ENCODE measurements around the gene PALLD.

Gene PALLD

DNA sequence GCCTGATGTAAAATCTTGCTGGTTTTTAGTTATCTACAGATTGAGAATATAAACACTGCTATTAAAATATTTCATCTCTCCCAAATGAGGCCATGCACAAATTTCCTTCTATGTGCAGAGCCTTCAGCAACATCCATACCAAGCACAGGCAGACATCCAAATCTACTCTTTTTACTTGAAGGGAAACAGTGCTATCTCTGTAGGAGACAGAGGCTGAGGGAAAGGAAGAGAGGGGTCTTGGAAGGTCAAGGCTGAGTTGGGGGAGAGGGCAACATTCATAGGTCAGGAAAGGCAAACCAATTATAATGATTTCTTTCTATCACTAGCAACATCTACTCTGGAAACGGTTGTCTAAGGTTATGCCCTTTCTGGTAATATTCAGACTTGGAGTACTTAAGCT lies 273.0 kb downstream of the PALLD start:
- FAIRE-seq = no peak

- no peak for FAIRE-seq
These were observed 274.4 kb downstream of the PALLD start for GRCh38 chr4:168771251-168771650.

GRCh38 chr4:168773388-168774195 lies 276.7 kb downstream of the PALLD start:
- FAIRE-seq = no peak

DNA sequence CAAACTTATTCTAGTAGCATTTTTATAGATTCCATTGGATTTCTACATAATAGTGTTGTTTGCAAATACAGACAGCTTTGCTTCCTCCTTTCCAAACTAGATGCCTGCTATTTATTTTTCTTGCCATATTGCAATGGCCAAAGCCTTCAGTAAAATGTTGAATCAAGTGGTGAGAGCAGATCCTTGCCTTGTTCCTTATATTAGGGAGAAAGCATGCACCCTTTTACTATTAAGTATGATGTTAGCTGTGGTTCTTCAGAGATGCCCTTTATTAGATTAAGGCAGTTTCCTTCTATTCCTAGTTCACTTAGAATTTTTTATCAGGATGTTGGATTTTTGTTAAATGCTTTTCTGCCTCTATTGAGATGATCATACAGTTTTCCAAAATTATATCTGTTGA lies 279.5 kb downstream of the PALLD start:
- FAIRE-seq = no peak

- no peak for FAIRE-seq
These were observed 280.6 kb downstream of the PALLD start for GRCh38 chr4:168777277-168777965.

DNA sequence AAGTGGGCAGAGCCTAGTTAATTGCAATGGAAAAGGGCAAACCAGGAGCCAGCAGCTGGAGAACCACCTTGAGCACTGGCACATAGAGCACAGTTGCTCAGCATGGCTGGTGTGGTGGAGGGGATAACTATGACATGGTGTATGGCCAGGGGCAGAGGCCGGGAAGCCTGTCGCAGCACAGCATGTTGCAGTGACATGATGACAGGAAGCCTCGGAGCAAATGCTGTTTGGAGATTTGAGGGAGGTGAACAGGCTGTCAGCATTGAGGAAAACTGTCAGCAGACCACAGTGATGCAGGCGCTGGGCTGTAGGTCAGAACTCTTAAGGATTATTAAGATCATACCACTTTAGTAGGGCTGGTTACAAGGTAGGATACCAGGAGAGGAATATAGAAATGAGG lies 284.5 kb downstream of the PALLD start:
- FAIRE-seq = no peak

DNA sequence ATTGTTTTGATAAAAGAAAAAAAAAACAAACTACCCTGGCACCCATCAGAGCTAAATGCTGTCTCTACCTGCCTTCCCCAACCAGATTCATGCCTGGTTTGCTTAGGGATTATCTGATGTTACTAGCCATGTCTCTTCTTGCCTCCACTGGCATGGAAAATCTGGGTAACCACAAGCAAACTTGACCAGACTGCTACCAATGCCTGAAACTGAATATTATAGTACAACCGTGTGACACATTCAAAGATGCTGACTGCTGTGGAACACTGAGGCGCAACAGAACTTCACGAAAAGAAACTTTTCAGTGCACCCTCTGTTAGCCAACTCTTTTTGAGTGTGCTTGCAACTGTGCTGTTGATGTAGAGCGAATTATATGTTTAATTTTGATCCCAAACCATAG lies 285.1 kb downstream of the PALLD start:
- FAIRE-seq = no peak

DNA sequence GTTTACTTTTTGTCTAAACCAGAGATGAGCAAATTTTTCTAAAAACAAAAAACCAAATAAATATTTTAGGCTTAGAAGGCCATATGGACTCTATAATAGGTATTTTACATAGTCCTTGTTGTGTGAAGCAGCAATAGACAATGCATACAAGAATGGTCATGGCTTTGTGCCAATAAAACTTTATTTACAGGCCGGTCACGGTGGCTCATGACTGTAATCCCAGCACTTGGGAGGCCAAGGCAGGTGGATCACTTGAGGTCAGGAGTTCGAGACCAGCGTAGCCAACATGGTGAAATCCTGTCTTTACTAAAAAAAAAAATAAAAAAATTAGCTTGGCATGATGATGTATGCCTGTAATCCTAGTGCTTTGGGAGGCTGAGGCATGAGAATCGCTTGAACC lies 285.6 kb downstream of the PALLD start:
- no peak for FAIRE-seq

DNA sequence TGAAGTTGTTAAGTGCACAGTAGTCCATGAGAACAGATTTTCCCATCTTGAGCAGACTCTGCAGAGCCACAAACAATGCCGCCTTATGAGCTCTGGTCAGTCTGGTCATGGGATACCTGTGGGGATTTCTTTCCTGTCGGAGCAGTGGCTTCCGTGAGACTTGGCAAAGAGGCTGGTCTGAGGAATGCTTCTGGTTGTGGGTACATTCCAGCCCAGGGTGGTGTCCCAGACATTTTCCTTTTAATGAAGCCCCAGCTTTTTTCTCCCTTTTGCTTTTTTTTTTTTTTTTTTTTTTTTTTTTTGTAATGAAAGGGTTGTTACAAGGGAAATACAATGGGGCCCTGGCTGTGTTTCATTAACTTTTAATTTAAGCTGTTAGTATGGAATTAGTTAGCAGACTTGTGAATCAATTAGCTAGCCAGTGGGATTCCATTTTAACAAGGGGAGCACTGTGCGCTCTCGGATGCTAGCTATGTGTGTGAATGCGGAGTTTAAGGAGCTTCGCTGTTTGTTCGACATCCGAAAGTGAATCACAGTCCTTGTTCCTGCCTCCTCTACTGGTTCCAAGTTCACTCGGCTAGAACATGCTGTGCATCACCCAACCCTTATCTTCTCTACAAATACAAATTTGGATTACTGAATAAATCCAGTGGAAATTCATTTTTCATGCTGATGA lies 288.1 kb downstream of the PALLD start:
- FAIRE-seq = no peak

- FAIRE-seq = no peak
These were observed 290.5 kb downstream of the PALLD start for GRCh38 chr4:168787334-168787733.

- FAIRE-seq = no peak
These were observed 291.1 kb downstream of the PALLD start for GRCh38 chr4:168787801-168788595.

DNA sequence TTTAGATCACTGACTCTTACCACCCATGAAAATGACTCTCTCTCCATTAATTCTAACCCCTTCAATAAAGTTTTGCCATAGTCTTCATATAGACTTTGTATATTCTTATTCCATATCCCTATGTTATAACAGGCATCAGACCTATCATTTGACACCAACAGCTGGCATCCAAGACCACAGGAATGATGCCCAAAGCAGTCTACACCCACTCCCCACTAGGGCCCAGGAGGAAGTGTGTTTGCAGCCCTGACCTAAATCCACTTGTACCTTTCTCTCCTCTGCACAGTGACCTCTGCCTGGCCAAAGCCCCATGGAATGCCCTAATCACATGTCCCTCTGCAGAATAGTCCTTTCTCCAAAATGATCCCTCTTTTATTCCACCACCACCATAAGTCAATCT lies 294.0 kb downstream of the PALLD start:
- FAIRE-seq = no peak

DNA sequence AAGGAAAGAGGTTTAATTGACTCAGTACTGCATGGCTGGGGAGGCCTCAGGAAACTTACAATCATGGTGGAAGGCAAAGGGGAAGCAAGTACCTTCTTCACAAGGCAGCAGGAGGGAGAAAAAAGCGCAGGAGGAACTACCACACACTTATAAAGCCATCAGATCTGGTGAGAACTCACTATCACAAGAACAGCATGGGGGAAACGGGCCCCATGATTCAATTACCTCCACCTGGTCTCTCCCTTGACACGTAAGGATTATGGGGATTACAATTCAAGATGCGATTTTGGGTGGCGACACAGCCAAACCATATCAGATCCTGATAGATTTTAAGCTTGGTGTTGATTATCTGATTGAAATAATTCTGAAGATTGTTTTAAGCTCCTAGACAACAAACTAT lies 294.5 kb downstream of the PALLD start:
- no peak for FAIRE-seq

GRCh38 chr4:168793542-168793941 lies 296.7 kb downstream of the PALLD start:
- no peak for FAIRE-seq

DNA sequence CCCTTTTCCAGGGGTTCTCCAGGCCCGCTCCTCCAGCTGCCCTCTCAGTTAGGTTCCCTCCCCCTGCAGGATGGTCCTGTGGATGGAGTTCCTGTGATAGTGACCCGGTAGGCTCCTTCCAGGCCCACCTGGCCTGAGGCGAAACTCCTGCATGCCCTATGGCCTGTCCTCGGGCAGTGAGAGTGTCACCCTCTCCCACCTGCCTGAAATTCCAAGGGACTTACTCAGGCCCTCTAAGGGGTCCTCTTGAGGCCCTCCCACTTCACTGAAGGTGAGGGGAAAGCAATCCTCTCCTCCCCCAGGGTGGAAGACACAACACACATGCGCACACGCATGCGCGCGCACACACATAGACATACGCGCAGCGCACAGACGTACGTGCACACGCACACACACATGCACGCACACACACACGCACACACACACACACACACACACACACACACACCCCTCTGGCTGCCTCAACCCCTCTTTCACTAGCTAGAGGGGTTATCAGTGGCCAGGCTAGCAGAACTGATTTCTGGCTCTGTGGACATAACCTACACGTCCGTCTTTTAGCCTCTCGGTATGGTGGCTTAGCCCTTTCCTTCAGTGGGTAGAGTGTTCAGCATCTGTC lies 297.3 kb downstream of the PALLD start:
- no peak for FAIRE-seq

GRCh38 chr4:168794881-168795280 lies 298.0 kb downstream of the PALLD start:
- no peak for FAIRE-seq

DNA sequence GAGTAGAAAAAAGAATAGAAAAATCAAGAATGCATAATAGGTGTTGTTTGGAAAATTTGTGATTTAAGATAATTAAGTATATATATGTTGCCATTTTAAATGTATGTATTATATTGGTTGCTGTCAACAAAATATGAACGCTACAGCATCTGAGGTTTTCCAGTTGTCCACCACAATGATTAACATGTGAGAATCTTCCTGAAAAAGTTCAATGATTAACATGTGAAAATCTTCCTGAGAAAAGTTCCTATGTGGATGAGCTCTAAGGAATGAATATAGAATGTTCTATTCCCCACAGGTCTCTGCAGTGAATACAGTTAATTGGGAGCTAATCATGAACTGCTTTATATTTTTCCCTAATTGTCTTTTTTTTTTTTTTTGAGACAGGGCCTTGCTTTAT lies 298.5 kb downstream of the PALLD start:
- no peak for FAIRE-seq

DNA sequence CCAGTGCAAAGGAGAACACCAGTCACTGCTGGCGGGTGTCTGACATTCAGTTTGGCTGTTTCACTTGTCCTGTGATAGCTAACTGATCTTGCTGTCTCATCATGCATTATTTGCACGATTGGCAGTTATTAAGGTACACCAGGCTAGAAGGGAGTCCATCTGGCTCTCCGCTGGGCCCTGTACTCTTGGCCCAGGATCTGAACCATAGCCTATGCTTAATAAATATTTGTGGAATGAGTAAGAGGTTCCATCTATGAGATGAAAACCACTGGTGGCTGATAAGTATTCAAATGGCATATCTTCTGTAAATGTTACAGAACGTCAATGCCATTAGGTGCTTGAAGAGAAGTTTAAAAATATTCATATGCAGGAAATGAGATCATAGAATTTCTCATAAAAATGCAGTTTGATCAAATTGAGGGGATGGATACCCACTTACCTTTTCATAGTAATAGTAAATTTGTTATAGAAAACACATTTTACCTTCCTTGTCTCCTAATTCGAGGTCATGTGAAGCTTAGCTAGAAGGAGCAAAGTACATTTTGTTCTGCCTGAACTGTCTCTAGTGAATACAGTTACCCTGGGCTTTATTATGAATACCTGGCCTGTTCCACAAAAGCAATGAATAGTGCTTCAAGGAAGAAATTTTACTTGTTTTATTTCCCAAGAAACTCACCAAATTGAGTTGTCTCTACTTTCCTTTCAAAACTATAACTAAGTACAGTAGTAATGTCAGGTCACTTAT lies 299.7 kb downstream of the PALLD start:
- no peak for FAIRE-seq

DNA sequence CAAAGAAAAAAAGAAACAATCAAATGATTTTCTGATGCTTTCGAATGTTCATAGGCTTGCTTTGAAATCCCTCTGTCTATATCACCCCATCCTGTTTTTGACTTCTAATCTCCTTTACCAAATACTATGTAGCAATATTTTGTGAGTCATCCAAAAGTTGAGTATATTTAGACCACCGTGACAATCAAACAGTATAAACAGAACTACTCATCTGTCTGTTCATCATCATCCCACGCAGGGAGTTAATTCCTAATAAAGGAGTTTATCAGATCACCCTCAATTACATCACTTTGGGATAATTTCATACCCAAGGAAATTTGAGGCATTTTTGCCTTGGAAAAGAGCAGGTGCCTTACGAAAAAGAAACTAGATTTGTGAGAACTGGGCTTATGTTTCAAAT lies 300.3 kb downstream of the PALLD start:
- FAIRE-seq = no peak

GRCh38 chr4:168797738-168798375 lies 301.0 kb downstream of the PALLD start:
- no peak for FAIRE-seq

DNA sequence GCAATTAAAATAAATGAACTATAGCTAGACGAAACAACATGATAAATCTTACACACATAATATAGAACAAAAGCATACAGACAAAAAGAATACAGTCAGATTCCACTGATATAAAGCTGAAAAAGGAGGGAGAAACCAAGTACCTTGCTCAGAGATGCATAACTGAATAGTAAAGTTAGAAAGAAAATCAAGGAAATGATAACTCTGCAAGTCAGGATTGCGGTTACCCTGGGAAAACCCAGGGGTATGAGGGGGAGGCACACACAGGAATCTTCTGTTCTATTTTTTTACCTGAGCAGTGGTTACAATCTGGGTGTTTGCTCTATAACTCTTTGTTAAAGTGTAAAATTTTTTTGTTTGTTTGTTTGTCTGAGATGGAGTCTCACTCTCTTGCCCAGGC lies 304.1 kb downstream of the PALLD start:
- no peak for FAIRE-seq

Measured in G401.6 (cell line).